B cell (primary cell): Measurements from ENCODE around the gene WWC2.

Source experiments
- EZH2 ChIP-seq: IDR thresholded peaks from 2 replicates; pipeline ENCODE4 v1.6.1; 2012; ENCODE audit warnings: borderline replicate concordance, low read depth, mild to moderate bottlenecking, moderate library complexity, low read length; ENCODE audit not compliant: insufficient read depth, poor library complexity, severe bottlenecking
- TF ChIP-seq, protein P1 (sequence below): fragments of 200-600 bp; IDR thresholded peaks from one replicate; pipeline ENCODE4 v1.8.0; 2022; ENCODE audit warnings: antibody characterized with exemption, mild to moderate bottlenecking

GRCh38 chr4:183157215-183157614 is 58.2 kb downstream of the WWC2 start:
- TF ChIP-seq EZH2: no peak
- TF ChIP-seq, protein P1, sequence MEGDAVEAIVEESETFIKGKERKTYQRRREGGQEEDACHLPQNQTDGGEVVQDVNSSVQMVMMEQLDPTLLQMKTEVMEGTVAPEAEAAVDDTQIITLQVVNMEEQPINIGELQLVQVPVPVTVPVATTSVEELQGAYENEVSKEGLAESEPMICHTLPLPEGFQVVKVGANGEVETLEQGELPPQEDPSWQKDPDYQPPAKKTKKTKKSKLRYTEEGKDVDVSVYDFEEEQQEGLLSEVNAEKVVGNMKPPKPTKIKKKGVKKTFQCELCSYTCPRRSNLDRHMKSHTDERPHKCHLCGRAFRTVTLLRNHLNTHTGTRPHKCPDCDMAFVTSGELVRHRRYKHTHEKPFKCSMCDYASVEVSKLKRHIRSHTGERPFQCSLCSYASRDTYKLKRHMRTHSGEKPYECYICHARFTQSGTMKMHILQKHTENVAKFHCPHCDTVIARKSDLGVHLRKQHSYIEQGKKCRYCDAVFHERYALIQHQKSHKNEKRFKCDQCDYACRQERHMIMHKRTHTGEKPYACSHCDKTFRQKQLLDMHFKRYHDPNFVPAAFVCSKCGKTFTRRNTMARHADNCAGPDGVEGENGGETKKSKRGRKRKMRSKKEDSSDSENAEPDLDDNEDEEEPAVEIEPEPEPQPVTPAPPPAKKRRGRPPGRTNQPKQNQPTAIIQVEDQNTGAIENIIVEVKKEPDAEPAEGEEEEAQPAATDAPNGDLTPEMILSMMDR: no peak
